Gastrocnemius medialis (tissue), 4 donors: ENCODE results near the gene FKBP7. TPM values are rescaled to one million over a fixed set of nuclear protein-coding genes. Genes with fewer than 3 reads are reported as not detected.
"Not testable (repeated sequence)": the region's sequence is repeated elsewhere in the genome, so short reads cannot be mapped to it uniquely, and the experiment has no call there.

Experiments used
- ATAC-seq, 2 donors: fragments of 150-250 bp; one replicate each; pipeline ENCODE4 v1.9.1; 2016
- DNase-seq, 2 donors: peaks; one replicate each; pipeline ENCODE4 v3.0.0-alpha.2; 2019
- H3K27ac ChIP-seq, 4 donors: fragments of 200-600 bp; sonication (generic); 1 replicate in 1 of 4; 2 replicates in 3 of 4; pipeline ENCODE4 v1.5.1; 2016 to 2018; ENCODE audit warnings: mild to moderate bottlenecking in 2 of 4, moderate library complexity in 1 of 4
- H3K27me3 ChIP-seq, 3 donors: fragments of 200-600 bp; sonication (generic) in 2 of 3; 1 replicate in 1 of 3; 2 replicates in 2 of 3; pipeline versions ENCODE4 v1.5.1 to v1.6.0; 2016 to 2019; ENCODE audit warnings: mild to moderate bottlenecking in 1 of 3, moderate library complexity in 1 of 3
- H3K36me3 ChIP-seq, 2 donors: fragments of 200-600 bp; sonication (generic) in 1 of 2; one replicate each; pipeline ENCODE4 v1.5.1; 2017 to 2018
- H3K4me1 ChIP-seq, 2 donors: fragments of 200-600 bp; sonication (generic) in 1 of 2; one replicate each; pipeline ENCODE4 v1.5.1; 2016 to 2017; ENCODE audit warnings: mild to moderate bottlenecking in 2 of 2
- H3K4me3 ChIP-seq, 4 donors: fragments of 200-600 bp; sonication (generic) in 3 of 4; 1 replicate in 1 of 4; 2 replicates in 3 of 4; pipeline ENCODE4 v1.5.1; 2016 to 2019; ENCODE audit warnings: mild to moderate bottlenecking in 2 of 4
- H3K9me3 ChIP-seq, 3 donors: fragments of 200-600 bp; sonication (generic) in 2 of 3; 1 replicate in 1 of 3; 2 replicates in 2 of 3; pipeline ENCODE4 v1.5.1; 2016 to 2019
- POLR2A ChIP-seq, 2 donors: fragments of 450-650 bp; IDR thresholded peaks; one replicate each; pipeline ENCODE4 v1.6.1; 2017; ENCODE audit warnings: antibody characterized with exemption in 2 of 2, mild to moderate bottlenecking in 2 of 2, moderate library complexity in 2 of 2
- in situ Hi-C, 4 donors: fragments of 200-750 bp; cut with MboI; loops; one replicate each; pipeline versions ENCODE4 v1.15.0 to v1.8.0; 2017; ENCODE audit warnings: low sequenced_read_pairs in 4 of 4
- intact Hi-C: fragments of 100-400 bp; cut with DNase I; formaldehyde crosslinking; loops from one replicate; pipeline ENCODE4 v1.15.1; 2023; ENCODE audit warnings: low total_unique reads
- total RNA-seq, 4 donors: library from RNA; depleted of rRNA; stranded (reverse); fragments of >200 nt; gene quantifications; one replicate each; pipeline versions ENCODE4 v1.1.0 to v1.2.3, GENCODE V29; 2016
- TF ChIP-seq, protein P1 (sequence below), 5 experiments: fragments of 450-650 bp in 3 of 5; fragments of 200-600 bp in 2 of 5; sonication (generic) in 2 of 5; IDR thresholded peaks in 4 of 5; conservative IDR thresholded peaks in 1 of 5; 1 replicate in 4 of 5; 2 replicates in 1 of 5; pipeline ENCODE4 v1.5.1; 2016 to 2019; ENCODE audit warnings: antibody characterized with exemption in 5 of 5, mild to moderate bottlenecking in 3 of 5, moderate library complexity in 3 of 5

Gene FKBP7, protein sequence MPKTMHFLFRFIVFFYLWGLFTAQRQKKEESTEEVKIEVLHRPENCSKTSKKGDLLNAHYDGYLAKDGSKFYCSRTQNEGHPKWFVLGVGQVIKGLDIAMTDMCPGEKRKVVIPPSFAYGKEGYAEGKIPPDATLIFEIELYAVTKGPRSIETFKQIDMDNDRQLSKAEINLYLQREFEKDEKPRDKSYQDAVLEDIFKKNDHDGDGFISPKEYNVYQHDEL
- total RNA-seq = 1 to 10 TPM; 1.4 to 5.0 (median 3.3) TPM

DNA sequence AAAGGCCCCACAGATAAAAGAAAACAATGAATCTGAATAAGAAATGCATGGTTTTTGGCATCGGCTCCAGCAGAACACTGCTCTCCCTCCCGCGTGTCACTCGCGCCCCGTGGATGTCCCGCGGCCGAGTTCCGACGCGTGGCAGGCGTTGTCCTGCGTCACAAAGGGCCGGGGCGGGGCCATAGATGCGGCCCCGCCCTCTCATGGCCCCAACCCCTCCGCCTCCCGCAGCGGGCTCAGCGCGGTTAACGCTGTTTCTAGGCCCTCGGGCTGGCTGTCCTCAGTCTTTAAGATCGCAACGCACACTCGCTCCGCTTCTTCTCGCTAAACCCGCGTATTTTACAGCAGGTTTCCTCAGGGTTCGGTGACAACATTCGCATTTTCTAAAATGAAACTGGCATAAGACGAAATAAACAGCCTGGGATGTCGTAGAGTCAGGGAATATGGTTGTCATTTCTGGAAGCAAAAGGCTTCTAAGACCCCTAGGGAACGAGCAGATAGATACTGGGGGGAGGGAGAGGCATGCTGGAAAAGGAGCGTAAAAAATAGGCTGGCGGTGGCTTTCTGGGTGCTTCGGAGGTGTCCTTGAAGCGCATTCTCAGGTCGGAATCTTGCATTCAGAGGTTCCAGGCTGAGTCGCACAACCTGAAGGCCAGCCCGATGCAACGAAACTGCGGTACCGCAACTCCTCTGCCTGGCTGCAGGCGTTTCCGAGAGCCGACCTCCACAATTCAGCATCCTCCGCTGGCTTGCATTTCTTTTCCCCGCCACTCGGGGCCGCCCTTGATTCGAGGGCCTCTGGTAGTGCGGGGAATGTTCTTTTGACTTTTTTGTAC is at the start of gene FKBP7:
Gene FKBP7, minus strand, starts transcription at position 162 of the 836 bp plus-strand sequence. Its CDS starts 101 bp downstream, at position 61.
- Histone ChIP-seq H3K4me1 (peaks cover 35 to 38% of the 10 kb centered on the region in 2 donors), H3K27me3 (no peaks in the 10 kb centered on the region), H3K4me3 (peak within 1 kb of the TSS; percentile 61 to 80 (median 74)), H3K27ac (peak within 1 kb of the TSS; percentile 84 to 95 (median 92)), H3K36me3 (no peaks in the 10 kb centered on the region), H3K9me3 (no peaks in the 10 kb centered on the region)
- TF ChIP-seq, protein P1, sequence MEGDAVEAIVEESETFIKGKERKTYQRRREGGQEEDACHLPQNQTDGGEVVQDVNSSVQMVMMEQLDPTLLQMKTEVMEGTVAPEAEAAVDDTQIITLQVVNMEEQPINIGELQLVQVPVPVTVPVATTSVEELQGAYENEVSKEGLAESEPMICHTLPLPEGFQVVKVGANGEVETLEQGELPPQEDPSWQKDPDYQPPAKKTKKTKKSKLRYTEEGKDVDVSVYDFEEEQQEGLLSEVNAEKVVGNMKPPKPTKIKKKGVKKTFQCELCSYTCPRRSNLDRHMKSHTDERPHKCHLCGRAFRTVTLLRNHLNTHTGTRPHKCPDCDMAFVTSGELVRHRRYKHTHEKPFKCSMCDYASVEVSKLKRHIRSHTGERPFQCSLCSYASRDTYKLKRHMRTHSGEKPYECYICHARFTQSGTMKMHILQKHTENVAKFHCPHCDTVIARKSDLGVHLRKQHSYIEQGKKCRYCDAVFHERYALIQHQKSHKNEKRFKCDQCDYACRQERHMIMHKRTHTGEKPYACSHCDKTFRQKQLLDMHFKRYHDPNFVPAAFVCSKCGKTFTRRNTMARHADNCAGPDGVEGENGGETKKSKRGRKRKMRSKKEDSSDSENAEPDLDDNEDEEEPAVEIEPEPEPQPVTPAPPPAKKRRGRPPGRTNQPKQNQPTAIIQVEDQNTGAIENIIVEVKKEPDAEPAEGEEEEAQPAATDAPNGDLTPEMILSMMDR (IDR thresholded peaks at IDR 0.05 in 4 of 5, conservative IDR thresholded peaks at IDR 0.05 in 1 of 5) = peak; percentile 59 to 79 (median 69)
- peak; percentile 84 to 87 for TF ChIP-seq POLR2A (IDR thresholded peaks at IDR 0.05)
- peak; percentile 78 to 80 for DNase-seq
- peak; percentile 60 to 69 for ATAC-seq
- in situ Hi-C loops (no loop called here), intact Hi-C loops (loop anchor here (1.0 kb wide), 1 partner anchor 64 kb away; no protein-coding TSS in a partner anchor)

DNA sequence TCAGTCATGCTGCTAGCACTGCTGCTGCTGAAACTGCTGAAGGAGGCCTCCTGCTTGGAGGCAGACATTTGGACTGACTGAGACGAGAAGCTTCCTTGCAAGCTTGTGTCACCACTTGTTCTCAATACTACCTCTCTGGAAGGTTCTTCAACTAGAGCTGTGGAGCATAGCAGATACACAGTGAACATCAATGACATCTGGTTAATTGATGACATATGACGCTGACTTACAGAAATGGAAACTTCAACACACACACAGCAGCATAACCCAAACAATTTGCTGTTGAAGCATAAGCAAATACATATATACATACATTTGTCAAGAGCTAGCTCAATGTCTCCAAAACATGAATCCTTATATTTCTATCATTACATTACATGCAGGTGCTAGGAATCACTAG is 49.2 kb upstream of the FKBP7 start:
- Histone ChIP-seq H3K9me3 (no peaks in the 10 kb centered on the region), H3K4me3 (no peak overlapping the region), H3K27me3 (no peaks in the 10 kb centered on the region), H3K27ac (peak overlapping the region; percentile 0 to 38 (median 17)), H3K36me3 (peaks cover 17 to 70% of the 10 kb centered on the region in 2 donors), H3K4me1 (peaks cover 3 to 5% of the 10 kb centered on the region in 2 donors)
- in situ Hi-C loops (no loop called here), intact Hi-C loops (no loop called here)
- no peak for ATAC-seq
- TF ChIP-seq POLR2A (IDR thresholded peaks at IDR 0.05) = no peak
- TF ChIP-seq, protein P1 (IDR thresholded peaks at IDR 0.05 in 4 of 5, conservative IDR thresholded peaks at IDR 0.05 in 1 of 5) = no peak
- DNase-seq = no peak

DNA sequence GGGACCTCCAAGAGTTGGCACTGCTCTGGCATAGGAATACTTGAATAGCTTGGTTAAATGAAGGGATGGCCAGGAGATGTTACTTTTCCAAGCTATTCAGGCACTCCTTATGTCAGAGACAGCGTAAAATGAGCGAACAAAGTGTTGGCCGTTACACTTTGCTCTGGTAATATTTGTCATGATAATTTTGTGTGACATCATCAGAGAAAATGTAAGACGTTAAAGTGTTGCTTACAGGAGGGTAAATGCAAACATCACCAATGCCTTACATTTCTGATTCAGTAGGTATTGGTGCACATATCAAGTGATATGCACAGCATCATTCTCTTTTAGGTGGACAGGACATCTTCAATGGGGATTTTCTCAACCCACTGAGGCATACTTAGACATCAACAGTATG is 47.9 kb upstream of the FKBP7 start:
- H3K27ac ChIP-seq = peak overlapping the region in 1 of 4 donors; percentile 7
- no peaks in the 10 kb centered on the region for H3K27me3 ChIP-seq
- peaks cover 3 to 5% of the 10 kb centered on the region in 2 donors for H3K4me1 ChIP-seq
- DNase-seq = no peak
- H3K36me3 ChIP-seq = peaks cover 17 to 56% of the 10 kb centered on the region in 2 donors
- in situ Hi-C loops = no loop called here
- H3K9me3 ChIP-seq = no peaks in the 10 kb centered on the region
- ATAC-seq = no peak
- no peak overlapping the region for H3K4me3 ChIP-seq
- TF ChIP-seq, protein P1 (IDR thresholded peaks at IDR 0.05 in 4 of 5, conservative IDR thresholded peaks at IDR 0.05 in 1 of 5) = no peak
- TF ChIP-seq POLR2A (IDR thresholded peaks at IDR 0.05) = no peak
- intact Hi-C loops = no loop called here

DNA sequence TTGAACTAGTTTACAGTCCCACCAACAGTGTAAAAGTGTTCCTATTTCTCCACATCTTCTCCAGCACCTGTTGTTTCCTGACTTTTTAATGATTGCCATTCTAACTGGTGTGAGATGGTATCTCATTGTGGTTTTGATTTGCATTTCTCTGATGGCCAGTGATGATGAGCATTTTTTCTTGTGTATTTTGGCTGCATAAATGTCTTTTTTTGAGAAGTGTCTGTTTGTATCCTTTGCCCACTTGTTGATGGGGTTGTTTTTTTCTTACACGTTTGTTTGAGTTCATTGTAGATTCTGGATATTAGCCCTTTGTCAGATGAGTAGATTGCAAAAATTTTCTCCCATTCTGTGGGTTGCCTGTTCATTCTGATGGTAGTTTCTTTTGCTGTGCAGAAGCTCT is 47.1 kb upstream of the FKBP7 start:
- H3K27ac ChIP-seq, in situ Hi-C loops, intact Hi-C loops, H3K27me3 ChIP-seq, ATAC-seq, DNase-seq, H3K4me1 ChIP-seq, H3K4me3 ChIP-seq, H3K9me3 ChIP-seq: not testable (repeated sequence)
- peaks cover 17 to 49% of the 10 kb centered on the region in 2 donors for H3K36me3 ChIP-seq

DNA sequence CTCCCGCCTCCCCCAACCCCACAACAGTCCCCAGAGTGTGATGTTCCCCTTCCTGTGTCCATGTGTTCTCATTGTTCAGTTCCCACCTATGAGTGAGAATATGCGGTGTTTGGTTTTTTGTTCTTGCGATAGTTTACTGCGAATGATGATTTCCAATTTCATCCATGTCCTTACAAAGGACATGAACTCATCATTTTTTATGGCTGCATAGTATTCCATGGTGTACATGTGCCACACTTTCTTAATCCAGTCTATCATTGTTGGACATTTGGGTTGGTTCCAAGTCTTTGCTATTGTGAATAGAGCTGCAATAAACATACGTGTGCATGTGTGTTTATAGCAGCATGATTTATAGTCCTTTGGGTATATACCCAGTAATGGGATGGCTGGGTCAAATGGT is 46.6 kb upstream of the FKBP7 start:
- DNase-seq, in situ Hi-C loops, H3K4me3 ChIP-seq, intact Hi-C loops, H3K27ac ChIP-seq, H3K9me3 ChIP-seq, H3K4me1 ChIP-seq, ATAC-seq, H3K27me3 ChIP-seq: not testable (repeated sequence)
- H3K36me3 ChIP-seq = peaks cover 17 to 44% of the 10 kb centered on the region in 2 donors
